H54 (cell line): Measurements from ENCODE around the gene CHD2.

Experiments
- DNase-seq: peaks from one replicate; pipeline ENCODE4 v3.0.0; 2011; ENCODE audit warnings: low spot score, mixed read lengths; ENCODE audit not compliant: insufficient read length
- FAIRE-seq: peaks from 3 replicates; lab custom pipeline; 2011; peaks lifted over from hg19 to GRCh38; lab: Jason Lieb, UNC
- POLR2A ChIP-seq: IDR thresholded peaks from 2 replicates; pipeline ENCODE4 v1.6.1; 2011; ENCODE audit warnings: low read depth, mild to moderate bottlenecking, low read length

Gene CHD2

DNA sequence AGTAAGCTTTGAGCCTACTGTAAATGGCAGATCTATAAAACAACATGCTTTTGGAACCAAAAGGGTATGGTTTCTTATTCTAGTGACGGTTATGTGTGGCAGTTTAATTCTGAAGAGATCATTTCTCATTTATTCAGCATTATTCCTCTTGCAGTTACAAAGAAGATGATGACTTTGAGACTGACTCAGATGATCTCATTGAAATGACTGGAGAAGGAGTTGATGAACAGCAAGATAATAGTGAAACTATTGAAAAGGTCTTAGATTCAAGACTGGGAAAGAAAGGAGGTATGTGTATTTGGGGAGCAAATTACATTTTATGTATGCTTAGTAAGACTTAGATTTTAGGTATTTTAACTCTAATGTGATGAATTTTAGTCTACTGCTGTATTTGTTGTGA lies 41.5 kb downstream of the CHD2 start:
- FAIRE-seq (no peak), DNase-seq (no peak)
- no peak for TF ChIP-seq POLR2A

GRCh38 chr15:92942706-92943105 lies 42.6 kb downstream of the CHD2 start:
- no peak for DNase-seq
- no peak for FAIRE-seq
- no peak for TF ChIP-seq POLR2A

GRCh38 chr15:92943581-92943980 lies 43.5 kb downstream of the CHD2 start:
- FAIRE-seq (no peak), DNase-seq (no peak)
- no peak for TF ChIP-seq POLR2A

DNA sequence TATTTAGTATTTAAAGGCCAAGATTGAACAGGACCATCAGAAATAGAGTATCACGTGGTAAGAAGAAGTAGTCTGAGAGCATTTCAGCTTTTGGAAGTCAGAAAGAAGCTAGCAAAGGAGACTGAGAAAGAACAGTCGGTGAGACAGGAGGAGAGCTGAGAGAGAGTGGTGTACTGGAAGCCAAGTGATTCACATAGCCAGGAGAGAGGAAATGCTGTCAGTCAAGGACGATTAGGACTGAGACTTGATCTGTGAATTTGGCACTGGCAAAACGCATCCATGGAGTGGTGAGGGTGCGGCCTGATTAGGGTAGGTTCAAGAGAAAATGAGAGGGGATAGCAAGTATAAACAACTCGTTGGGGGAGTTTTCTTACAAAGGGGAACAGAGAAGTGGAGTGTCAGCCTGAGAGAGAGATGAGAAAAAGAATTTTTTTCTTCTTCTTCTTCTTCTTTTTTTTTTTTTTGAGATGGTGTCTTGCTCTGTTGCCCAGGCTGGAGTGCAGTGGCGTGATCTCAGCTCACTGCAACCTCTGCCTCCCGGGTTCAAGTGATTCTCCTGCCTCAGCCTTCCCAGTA lies 44.9 kb downstream of the CHD2 start:
- no peak for DNase-seq
- FAIRE-seq = no peak
- TF ChIP-seq POLR2A = no peak

- TF ChIP-seq POLR2A = no peak
- DNase-seq = no peak
- no peak for FAIRE-seq
Measured at GRCh38 chr15:92947071-92947730, 47.1 kb downstream of the CHD2 start.

- TF ChIP-seq POLR2A = no peak
- no peak for DNase-seq
- no peak for FAIRE-seq
Measured at GRCh38 chr15:92949604-92950249, 49.6 kb downstream of the CHD2 start.

DNA sequence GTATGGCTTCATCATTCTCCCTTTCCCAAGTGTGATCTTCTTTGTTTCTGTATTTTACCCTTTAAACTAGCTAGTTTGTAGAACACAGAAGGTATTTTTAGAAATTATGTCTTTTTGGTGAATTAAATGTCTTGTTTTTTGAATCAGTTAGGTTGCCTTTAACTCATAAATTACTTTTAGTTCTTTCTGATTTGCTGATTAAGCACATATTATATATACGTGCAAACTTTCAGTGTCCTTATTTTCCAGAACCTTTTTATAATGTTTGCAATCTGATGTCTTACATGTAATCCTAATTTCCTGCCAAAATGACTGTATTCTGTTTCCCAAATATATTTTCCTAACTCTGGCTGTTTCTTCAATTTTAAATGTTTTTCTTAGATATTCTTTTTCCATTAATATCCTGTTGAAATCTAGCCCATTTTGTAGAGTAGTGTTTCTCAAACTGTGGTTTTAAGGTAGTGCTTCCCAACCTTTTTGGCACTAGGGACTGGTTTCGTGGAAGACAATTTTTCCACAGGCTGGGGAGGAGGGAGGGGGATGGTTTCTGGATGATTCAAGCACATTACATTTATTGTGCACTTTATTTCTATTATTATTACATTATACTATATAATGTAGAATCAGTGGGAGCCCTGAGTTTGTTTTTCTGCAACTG lies 51.8 kb downstream of the CHD2 start:
- TF ChIP-seq POLR2A = no peak
- DNase-seq = no peak
- no peak for FAIRE-seq

GRCh38 chr15:92952458-92952850 lies 52.3 kb downstream of the CHD2 start:
- no peak for TF ChIP-seq POLR2A
- no peak for FAIRE-seq
- DNase-seq = no peak

- no peak for FAIRE-seq
- DNase-seq = no peak
- no peak for TF ChIP-seq POLR2A
Measured at GRCh38 chr15:92953566-92953965, 53.4 kb downstream of the CHD2 start.

- FAIRE-seq (no peak), DNase-seq (no peak)
- no peak for TF ChIP-seq POLR2A
Measured at GRCh38 chr15:92954002-92954401, 53.9 kb downstream of the CHD2 start.

DNA sequence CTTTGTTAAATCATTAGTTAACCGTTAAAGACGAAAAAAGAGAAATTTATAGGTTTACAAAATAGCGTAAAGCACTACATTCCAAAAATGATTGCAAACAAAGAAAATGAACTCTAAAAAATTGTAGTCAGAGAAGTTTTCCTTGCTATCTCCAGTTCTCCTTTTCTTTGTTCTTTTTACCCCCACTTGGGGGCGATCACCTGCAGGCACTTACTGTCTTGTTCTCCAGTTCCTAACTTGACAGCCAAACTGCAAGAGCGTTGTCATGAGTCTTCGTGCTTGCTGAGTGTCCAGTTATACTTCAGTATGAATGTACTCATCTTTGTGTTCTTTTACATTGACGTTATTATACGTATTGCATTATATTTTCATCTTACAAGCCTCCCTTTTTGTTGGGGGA lies 54.5 kb downstream of the CHD2 start:
- DNase-seq (no peak), FAIRE-seq (no peak)
- TF ChIP-seq POLR2A = no peak

- FAIRE-seq = no peak
- no peak for DNase-seq
- TF ChIP-seq POLR2A = no peak
Measured at GRCh38 chr15:92955706-92956105, 55.6 kb downstream of the CHD2 start.

GRCh38 chr15:92958105-92958504 lies 58.0 kb downstream of the CHD2 start:
- TF ChIP-seq POLR2A = no peak
- DNase-seq = no peak
- FAIRE-seq = no peak

- TF ChIP-seq POLR2A = no peak
- DNase-seq = no peak
- no peak for FAIRE-seq
Measured at GRCh38 chr15:92959219-92959618, 59.1 kb downstream of the CHD2 start.
